Inferior parietal cortex (tissue), 1 donor: ENCODE measurements around the gene AK9.
A peak's percentile ranks its signal among the peaks of the same experiment; 100 is the strongest.
"Not testable (repeated sequence)": the region's sequence is repeated elsewhere in the genome, so short reads cannot be mapped to it uniquely, and the experiment has no call there.

Experiments used
- DNase-seq: peaks from one replicate; pipeline ENCODE4 v3.0.0-alpha.2; 2016; ENCODE audit errors: extremely low spot score

AK9 gene

DNA sequence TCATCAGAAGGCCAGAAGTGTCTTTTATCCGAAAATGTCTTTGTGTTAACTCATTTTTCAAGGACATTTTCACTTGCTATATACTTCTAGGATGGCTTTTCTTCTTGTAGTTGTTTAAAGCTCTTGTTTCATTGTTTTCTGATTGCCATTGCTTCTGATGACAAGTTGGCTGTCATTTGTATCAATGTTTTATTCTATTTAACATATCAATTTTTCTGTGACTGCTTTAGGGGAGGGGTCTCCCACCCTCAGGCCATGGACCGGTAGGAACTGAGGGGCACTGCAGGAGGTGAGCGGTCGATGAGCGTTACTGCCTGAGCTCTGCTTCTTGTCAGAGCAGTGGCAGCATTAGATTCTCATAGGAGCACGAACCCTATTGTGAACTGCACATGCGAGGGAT is 65.8 kb downstream of the AK9 start:
- DNase-seq: no peak

DNA sequence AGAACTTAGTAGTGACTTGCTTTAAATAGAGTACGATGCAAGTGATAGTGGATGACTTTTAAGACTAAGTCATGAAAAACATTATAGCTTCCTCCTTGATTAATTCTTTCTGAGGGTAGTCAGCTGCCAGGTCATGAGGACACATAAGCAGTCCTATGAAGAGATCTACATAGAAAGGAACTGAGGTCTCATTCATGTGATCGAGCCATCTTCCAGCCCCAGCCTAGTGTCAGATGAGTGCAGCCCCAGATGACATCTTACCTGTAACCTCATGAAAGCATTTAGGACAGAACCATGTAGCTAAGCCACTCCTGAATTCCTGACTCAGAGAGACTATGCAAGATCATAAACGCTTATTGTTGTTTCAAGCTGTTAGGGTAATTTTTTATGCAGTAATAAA is 67.7 kb downstream of the AK9 start:
- DNase-seq: no peak

DNA sequence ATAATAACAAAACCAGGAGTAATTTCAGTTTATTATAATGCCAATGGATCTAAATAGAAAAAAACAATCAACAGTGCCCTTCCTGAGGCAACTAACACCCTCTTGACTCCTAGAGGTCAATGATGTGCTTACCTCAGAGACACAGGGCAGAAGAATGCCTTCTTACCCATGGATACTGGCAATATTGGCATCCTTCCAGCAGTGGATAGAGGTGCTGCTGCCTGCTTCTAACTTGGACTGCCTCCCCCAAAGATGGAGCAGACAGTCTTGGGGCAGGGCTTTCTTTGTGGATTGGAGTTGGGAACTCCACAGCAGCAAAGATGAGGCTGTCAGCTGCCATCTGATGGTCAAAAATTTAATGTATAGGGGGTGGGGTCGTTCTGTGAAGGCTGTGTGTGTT is 78.7 kb downstream of the AK9 start:
- no peak for DNase-seq

DNA sequence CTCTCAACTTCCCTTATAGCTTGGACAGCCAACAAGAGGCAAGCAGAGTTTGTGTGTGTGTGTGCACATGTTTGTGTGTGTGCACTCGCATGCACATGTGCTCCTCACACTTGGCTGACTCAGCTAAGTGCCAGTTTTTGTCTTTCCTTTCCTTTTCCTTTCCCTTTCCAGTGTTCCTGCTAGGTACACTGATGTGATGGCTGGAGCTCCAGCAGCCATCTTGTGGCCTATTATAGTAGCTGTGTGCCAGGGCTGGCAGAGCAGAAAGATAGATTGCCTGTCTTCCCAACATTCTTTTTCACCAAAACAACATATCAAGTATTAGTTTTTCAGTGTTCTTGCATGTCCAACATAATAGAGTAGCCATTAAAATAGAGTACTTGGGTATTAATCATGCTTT is 79.5 kb downstream of the AK9 start:
- no peak for DNase-seq

DNA sequence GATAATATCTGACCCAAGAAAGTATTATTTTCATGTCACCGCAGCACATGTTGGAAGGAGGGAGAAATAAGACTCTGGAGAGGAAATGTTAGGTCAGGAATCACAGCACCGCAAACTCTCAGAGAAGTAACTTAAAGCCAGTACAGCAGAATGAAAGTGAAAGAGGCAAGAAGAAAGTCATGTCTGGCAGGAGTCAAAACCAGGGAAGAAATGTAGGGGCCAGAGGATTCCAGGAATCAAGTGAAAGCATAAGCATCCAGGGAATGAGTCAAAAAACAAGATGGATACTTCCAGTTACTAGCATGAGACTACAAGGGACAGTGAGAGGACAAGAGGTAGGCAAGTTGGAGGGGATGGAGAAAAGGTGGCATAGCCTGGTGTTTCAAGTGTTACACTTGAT is 80.4 kb downstream of the AK9 start:
- no peak for DNase-seq

DNA sequence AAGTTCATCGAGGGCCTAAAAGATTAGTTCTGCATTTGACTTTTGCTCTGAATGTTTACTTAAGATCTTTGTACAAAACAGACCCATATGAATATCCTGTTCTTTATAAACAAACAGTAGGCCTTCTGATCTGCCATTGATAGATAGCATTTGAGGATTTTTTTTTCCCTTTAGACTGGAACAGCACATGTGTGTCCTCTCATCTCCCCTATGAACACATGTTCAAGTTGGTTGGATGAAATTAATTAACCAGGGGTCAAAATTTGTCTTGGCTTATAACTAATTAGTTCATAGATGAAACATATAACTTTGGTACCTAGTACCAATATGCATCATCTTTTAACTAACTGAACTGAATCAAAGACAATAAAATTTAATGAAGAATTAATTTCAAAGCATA is 81.3 kb downstream of the AK9 start:
- no peak for DNase-seq

DNA sequence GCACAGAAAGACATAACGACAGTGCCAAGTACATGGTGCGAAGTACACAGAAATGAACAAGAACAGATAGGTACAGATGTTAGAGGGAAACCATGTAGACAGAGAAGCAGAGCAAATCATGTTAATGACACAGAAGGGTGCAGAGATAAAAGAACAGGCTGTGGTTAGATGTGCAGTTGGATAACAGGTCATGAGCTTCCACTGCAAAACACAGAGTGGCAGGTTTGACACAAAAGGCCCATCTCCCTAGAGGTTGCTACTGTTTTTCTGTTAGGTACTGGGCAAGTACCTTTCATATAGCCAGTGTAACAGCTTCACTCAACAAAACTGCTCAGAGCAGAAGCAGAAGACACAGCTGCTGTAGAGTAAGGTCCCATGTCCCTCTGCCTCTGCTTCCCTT is 84.6 kb downstream of the AK9 start:
- DNase-seq: no peak

DNA sequence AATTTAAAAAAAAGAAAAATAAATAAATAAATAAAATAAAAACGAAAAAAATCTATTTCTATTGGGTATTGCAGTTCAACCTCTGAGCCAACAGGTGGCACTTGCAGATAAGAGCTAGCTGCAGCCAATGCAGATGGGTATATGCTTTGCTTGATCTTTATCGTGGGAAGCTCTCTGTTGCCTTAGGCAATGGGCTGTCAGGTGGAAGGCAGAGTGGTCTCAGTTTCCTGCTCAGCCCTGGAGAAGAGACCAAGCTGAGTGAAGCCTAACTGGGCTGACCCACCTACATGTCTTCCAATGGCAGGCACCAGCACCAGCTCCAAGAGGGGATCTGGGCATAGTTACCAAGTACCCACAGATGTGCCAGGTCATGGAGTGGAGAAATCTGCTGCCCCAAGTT is 95.0 kb downstream of the AK9 start:
- DNase-seq: no peak

DNA sequence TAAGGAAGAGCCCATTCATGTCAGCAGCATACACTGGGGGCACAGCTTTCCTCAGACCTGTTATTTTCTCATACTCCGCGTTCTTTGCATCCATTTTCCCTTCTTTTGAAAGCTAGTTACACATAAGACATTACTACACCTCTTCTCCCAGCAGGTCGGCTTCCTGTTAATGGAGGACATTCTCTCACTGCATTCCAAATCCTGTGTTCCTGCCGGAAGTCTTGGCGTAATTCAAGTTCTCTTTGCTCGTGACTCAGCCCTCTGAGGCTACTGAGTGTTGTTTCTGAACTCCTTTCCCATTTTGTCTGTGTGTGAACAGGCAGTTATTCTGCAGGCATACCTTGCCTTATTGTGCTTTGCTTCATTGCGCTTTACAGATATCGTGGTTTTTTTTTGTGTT is 110.5 kb downstream of the AK9 start:
- no peak for DNase-seq

DNA sequence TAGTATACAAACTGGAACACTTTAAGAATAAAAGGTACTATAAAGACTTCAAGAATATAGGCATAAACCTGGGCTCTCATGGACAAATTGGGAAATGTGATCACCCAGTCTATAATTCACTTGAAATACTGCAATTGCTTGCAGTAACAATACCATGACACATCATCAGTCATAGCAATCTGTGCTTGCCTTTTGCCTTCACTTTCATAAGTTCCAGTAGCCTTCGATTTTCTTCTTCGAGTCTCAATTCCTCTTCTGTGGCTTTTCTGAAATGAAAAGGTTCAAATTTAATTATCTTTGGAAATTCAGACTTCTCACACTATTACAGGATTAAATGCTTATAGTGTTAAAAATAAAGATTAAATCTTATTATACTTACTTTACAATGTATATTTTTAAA is 111.6 kb downstream of the AK9 start:
- no peak for DNase-seq

DNA sequence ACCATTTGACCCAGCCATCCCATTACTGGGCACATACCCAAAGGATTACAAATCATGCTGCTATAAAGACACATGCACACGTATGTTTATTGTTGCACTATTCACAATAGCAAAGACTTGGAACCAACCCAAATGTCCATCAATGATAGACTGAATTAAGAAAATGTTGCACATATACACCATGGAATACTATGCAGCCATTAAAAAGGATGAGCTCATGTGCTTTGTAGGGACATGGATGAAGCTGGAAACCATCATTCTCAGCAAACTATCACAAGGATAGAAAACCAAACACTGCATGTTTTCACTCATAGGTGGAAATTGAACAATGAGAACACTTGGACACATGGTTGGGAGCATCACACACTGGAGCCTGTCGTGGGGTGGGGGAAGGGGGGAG is 121.1 kb downstream of the AK9 start:
- DNase-seq: not testable (repeated sequence)

DNA sequence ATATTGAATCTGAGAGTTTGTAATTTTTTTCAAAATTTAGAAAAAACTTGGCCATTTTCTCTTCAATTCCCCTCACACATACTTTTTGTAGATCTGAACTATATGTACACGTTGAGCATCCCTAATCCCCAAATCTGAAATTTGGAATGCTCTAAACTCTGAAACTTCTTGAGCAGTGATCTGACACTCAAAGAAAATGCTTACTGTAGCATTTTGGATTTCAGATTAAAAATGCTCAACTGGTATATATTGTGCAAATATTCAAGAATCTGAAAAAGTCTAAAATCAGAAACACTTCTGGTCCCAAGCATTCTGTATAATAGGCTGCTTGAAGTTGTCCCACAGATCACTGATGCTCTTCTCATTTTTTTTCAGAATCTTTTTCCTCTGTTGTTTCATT is 129.2 kb downstream of the AK9 start:
- DNase-seq: no peak

DNA sequence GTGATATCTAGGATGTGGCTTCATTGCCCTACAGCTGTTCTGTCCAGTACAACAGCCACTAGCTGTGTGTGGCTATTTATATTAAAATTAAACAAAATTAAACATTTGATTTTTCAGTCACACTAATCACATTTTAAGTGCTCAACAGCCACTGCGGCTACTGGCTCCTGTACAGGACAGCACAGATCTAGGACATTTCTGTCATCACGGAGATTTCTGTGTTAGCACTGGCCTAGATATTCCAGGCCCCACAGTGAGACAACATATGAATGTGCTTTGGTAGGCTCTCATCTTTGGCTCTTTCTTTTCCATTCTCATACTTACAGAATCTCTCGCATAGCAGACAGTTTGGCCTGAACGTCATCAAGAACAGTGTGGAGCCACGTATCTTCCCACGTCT is 159.6 kb downstream of the AK9 start:
- no peak for DNase-seq

DNA sequence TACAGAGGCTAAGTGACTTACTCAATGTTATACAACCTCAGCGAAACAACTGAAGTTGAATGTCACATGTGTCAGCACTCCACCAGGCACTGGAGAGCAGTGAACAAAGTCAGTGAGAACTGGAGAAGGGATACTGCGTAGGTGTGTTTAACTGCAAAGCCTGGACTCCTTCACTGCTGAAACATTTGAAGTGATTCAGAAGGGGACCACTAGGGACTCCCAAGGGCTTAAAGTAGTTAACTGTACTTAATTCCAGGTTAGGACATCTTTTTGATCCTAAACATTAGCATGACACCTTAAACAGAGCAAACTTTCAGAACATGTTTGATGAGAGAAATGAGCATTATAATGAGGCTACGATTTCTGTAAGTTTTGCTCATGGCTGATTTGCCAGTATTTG is 163.0 kb downstream of the AK9 start:
- no peak for DNase-seq

DNA sequence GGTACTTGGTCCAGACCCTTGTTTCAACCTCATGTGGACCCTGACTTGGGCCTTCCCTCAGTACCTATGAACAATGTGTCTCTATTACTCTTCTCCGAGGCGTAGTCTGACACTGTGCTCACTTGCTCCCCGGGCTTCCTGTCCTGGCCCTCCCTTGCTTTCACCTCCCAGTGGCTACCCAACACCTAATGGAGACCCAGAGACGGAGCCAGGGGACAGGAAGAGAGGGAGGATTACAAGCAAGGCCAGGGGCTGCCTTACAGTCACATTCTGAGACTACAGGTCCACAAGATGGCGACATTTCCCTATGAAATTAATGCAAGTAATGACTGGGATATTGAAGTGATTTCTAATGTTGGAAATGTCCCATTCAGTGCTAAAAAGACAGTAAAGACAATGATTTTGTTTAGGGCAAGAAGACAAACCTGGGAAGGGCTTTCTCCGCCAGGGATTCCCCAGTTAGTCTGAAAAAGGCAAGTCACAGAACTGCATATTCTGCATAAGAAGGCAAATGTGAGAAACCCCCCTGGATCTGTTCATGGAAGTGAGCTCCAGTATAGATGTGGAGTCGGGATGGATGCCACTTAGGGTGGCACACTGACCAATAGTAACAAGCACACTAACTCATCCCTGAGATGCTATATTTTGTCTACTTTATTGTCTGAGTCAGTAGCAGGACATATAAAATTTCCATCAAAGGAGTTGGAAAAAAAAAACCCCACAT is 163.9 kb downstream of the AK9 start:
- DNase-seq: peak; percentile 80

DNA sequence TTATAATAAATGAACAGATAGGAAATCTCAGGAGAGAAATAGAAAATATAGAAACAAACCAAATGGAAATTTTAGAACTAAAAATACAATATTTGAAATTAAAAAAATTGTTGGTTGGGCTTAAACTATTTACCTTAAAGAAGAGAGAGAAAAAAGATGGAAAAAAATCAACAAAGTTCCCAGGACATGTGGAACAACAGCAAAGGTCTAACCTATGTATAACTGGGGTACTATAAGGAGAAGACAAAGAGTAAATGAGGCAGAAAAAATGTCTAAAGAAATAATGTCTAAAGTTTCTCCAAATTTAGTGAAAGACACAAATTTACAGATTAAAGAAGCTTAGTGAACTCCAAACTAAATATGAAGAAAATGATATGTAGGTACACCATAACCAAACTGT is 166.9 kb downstream of the AK9 start:
- no peak for DNase-seq

DNA sequence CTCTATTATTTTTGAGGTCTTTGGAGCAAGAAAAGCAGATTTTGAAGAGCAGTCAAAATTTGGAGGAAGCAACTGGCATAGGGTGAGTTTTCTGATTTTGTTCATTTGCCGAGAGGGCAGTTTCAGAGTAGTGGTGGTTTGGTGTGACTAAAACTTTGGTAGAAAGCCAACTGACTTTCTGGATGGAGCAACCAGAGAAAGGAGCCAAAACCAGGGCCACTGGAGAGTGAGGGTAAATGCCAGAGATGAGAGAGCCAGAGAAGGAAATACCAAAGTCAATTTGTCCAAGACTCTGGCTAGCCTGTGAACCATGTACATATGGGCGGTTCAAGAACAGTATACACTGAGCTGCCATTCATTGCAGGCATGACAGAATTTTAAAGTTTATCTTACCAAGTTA is 167.5 kb downstream of the AK9 start:
- DNase-seq: no peak

DNA sequence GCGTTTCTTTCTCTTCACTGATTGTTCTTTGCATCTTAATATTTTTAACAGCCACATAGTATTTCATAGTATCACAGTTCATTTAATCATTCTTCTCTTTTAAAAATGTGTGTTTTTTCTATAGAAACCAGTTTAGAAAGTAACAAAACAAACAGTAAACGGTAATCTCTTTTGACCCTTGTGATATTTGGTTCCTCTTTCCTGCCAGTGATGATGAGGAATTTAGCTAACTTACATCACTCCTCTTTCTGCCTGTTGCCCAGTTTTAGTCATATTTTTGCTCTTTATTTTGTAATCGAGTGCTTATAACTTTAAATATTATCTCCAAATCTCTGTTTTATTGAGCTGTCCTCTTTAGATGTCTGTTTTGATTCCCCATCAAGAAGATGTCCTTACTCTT is 169.9 kb downstream of the AK9 start:
- no peak for DNase-seq

DNA sequence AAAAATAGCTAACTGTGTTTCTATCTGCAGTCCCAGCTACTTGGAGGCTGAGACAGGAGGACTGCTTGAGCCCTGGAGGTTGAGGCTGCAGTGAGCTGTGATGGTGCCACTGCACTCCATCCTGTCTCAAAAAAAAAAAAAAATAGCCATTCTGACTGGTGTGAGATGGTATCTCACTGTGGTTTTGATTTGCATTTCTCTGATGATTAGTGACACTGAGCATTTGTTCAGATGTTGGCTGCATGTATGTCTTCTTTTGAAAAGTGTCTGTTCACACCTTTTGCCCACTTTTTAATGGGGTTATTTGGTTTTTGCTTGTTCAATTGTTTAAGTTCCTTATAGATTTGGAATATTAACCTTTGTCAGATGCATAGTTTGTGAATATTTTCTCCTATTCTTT is 171.4 kb downstream of the AK9 start:
- not testable (repeated sequence) for DNase-seq

DNA sequence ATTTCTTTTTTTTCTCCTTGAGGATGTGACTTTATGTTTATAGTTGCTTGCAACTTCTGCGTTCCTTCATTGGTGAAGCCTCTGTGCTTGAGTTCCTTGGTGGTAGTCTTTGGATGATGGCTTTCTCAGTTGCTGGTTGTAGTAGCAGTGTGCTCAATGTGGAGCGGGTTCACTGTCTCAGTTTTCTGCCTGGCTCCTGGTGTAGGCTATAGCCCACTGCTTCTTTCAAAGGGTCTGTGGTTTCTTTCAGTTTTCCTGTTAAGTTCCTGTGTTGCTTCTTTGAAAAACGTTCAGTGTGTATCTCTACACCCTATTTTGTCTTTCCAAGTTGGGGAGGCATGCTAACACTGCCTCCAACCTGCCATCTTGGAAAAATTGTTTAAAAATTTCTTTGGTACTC is 174.1 kb downstream of the AK9 start:
- DNase-seq: no peak

DNA sequence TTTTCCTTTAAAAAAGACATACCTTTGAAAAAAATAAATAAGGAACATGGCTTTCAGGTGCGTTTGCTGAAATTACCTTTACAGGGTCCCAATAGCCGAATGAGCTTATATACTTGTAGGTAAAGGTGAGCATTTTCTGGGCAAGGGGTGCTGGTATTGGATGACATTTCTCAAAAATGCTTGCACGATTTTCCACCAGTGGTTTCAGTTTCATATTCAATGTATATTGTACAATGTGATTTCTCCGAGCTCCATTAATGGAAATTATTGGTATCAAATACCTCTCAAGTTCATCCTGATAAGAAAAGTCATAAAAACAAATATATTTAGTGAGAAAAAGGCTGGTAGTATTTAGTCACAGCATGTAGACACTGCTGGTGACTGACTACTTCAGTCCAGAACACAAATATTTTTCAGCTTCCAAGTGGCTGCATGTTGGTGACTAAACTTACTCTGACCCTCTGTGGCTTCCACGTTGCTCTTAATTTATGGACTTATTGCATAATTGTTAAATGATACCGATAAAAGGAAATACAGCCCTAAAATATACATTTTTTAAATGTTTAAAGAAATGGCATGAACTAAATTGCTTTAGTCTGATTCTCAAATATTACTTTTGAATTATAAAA is 175.1 kb downstream of the AK9 start:
- DNase-seq: no peak

DNA sequence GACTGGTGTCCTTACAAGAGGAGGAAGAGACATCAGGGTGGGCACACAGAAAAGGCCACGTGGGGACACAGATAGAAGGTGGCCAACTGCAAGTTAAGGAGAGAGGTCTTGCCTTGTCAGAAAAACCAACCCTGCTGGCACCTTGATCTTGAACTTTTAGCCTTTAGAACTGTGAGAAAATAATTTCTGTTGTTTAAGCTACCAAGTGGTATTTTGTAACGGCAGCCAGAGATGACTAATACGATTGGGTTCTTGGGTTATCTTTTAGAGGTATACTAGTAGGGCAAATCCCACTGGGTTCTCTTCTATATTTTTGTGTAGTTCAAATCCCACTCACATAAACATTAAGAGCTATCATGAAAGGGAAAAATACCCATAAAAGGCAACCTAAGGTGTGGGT is 176.1 kb downstream of the AK9 start:
- DNase-seq: no peak

DNA sequence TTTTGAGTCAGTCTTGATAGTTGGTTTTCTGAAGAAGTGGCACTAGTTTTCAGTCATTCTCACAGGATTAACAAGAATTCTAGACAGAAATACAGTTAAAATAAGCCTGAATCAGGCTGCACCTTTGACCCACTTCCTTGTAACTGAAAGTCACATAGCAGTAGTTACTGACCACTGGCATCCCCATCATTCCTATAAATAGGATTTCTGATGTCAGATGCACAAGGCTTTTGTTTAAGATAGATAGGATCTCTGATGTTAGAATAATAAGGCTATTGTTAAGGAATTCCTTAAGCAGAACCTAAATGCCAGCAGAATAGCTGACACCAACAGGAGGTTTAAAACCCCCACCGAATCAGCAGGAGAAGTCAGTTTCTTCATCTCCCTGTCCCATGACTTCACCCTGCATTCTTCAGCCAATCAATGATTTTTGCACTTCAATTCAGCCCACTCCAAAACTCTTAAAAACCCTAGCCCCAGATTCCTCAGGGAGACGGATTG is 177.4 kb downstream of the AK9 start:
- no peak for DNase-seq
